ENCODE data around the gene MRPL40. TPM values are rescaled to one million over a fixed set of nuclear protein-coding genes. Genes with fewer than 3 reads are reported as not detected.

MRPL40 gene
- total RNA-seq, 2 experiments from 2014 or later, result 39.8 to 40.9 TPM

GRCh38 chr22:19420321-19420720 is 12.0 kb upstream of the MRPL40 start:
- H3K4me3 Mint-ChIP-seq, result peak overlapping the region; percentile 22
- CTCF ChIA-PET, result no interaction called here
- intact Hi-C loops (cut with micrococcal nuclease), result no loop called here
- H3K36me3 Mint-ChIP-seq (ENCODE audit: low read depth), result peaks cover 11% of the 10 kb centered on the region
- no peaks in the 10 kb centered on the region for H3K27me3 Mint-ChIP-seq
- no peak for TF ChIP-seq CTCF (IDR thresholded peaks at IDR 0.05)
- ATAC-seq, result peak; percentile 9
- POLR2A ChIA-PET, result interaction anchor here (0.9 to 4.6 kb wide), 5 partner anchors 12 to 152 kb away, joined by 3 to 51 read pairs (median 5); partner anchors contain the start of genes CDC45, HIRA and MRPL40
- peak overlapping the region; percentile 86 for H3K27ac Mint-ChIP-seq
- DNase-seq, result no peak
- peaks cover 63% of the 10 kb centered on the region for H3K4me1 Mint-ChIP-seq (ENCODE audit: low read depth)
- no peaks in the 10 kb centered on the region for H3K9me3 Mint-ChIP-seq

- intact Hi-C loops (cut with micrococcal nuclease), result no loop called here
- Mint-ChIP-seq H3K27me3 (no peaks in the 10 kb centered on the region), H3K4me1 (ENCODE audit: low read depth) (peaks cover 74% of the 10 kb centered on the region), H3K4me3 (no peak overlapping the region), H3K9me3 (no peaks in the 10 kb centered on the region), H3K36me3 (ENCODE audit: low read depth) (peaks cover 10% of the 10 kb centered on the region), H3K27ac (peak overlapping the region; percentile 78)
- CTCF ChIA-PET, result interaction anchor here (0.7 kb wide), 1 partner anchor 207 kb away, joined by 3 read pairs; no protein-coding TSS in a partner anchor
- ATAC-seq, result no peak
- TF ChIP-seq CTCF (IDR thresholded peaks at IDR 0.05), result no peak
- no peak for DNase-seq
- POLR2A ChIA-PET, result interaction anchor here (1.7 to 4.6 kb wide), 2 partner anchors 10 to 21 kb away, joined by 5 to 51 read pairs; partner anchors contain the start of genes HIRA and MRPL40
Observed at GRCh38 chr22:19422440-19423301, 9.7 kb upstream of the MRPL40 start.

- Mint-ChIP-seq H3K27ac (peak overlapping the region; percentile 48), H3K4me1 (ENCODE audit: low read depth) (peaks cover 73% of the 10 kb centered on the region), H3K9me3 (no peaks in the 10 kb centered on the region), H3K4me3 (no peak overlapping the region), H3K27me3 (no peaks in the 10 kb centered on the region), H3K36me3 (ENCODE audit: low read depth) (peaks cover 14% of the 10 kb centered on the region)
- DNase-seq, result no peak
- TF ChIP-seq CTCF (IDR thresholded peaks at IDR 0.05), result no peak
- ATAC-seq, result no peak
- intact Hi-C loops (cut with micrococcal nuclease), result no loop called here
- CTCF ChIA-PET, result no interaction called here
- POLR2A ChIA-PET, result interaction anchor here (0.6 kb wide), 2 partner anchors 8 to 54 kb away, joined by 3 read pairs; no protein-coding TSS in a partner anchor
Observed at GRCh38 chr22:19424186-19424500, 8.2 kb upstream of the MRPL40 start.

GRCh38 chr22:19429950-19430889 is 2.1 kb upstream of the MRPL40 start:
- Mint-ChIP-seq H3K36me3 (ENCODE audit: low read depth) (peaks cover 44% of the 10 kb centered on the region), H3K27me3 (no peaks in the 10 kb centered on the region), H3K9me3 (no peaks in the 10 kb centered on the region), H3K4me3 (peak overlapping the region; percentile 91), H3K27ac (peak overlapping the region; percentile 90), H3K4me1 (ENCODE audit: low read depth) (peaks cover 50% of the 10 kb centered on the region)
- ATAC-seq, result peak; percentile 6
- intact Hi-C loops (cut with micrococcal nuclease), result no loop called here
- ChIA-PET POLR2A (interaction anchor here (1.0 to 6.8 kb wide), 7 partner anchors 9 to 50 kb away, joined by 3 to 109 read pairs (median 7); partner anchors contain the start of genes C22orf39 and CDC45), CTCF (no interaction called here)
- no peak for TF ChIP-seq CTCF (IDR thresholded peaks at IDR 0.05)
- DNase-seq, result peak; percentile 65
